Stimulated activated CD8-positive, alpha-beta memory T cell treated with anti-CD3 and anti-CD28 coated beads, Interleukin-12 subunit alpha, Interleukin-12 subunit beta, amount 100 ng/mL, for 24 hours (primary cell): ENCODE results near the gene RPL6.

Experiments used
- DNase-seq: peaks from one replicate; pipeline ENCODE4 v3.0.0-alpha.2; 2020; ENCODE audit errors: extremely low read depth

RPL6 gene

DNA sequence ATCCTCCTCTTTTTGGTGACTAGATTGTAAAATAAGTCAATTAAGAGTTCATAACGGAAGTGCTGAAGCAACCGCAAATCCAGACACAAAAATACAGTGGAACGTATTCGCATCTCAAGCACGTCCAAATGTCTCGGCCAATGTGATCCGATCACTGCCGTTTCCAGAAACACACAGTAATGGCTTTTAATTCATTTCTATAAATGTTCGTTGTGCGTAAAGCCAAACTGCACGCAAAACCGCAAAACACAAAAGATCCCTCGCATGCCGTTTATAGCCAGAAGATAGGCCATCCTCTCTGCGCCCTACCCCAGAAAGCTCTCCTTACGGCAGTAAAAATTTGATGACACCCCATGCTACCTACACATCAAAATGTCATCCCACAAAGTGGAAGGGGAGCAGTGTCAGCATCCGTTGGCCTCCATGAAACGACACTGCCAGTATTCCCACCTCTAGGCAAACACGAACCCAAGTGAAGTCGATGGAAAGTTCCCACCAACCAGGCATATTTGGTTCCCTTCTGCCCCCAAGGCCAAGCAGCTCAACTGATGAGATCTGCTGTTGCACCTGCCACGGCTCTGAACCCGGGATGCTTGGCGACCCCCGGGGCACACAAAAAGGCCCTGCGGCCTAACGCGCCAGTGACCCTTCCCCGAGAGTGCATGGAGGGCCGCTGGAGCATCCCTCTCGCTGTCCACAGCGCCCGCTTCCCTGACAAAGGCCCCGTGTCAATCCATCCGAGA, 28.6 kb downstream of the RPL6 start:
- no peak for DNase-seq

DNA sequence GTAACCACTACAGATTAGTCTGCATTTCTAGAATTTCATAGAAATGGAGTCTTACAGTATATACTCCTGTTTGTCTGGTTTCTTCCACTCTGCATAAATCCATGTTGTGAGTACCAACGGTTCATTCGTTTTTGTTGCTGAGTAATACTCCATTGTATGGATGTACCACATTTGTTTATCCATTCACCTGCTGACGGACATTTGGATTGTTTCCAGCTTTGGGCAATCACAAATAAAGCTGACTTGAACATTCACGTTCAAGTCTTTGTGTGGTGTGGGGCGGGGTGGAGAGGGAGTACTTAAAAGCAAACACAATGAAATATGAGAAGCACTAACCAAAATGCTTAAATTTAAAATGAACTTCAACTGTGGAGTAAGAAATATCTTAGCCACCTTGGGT, 34.3 kb downstream of the RPL6 start:
- no peak for DNase-seq

DNA sequence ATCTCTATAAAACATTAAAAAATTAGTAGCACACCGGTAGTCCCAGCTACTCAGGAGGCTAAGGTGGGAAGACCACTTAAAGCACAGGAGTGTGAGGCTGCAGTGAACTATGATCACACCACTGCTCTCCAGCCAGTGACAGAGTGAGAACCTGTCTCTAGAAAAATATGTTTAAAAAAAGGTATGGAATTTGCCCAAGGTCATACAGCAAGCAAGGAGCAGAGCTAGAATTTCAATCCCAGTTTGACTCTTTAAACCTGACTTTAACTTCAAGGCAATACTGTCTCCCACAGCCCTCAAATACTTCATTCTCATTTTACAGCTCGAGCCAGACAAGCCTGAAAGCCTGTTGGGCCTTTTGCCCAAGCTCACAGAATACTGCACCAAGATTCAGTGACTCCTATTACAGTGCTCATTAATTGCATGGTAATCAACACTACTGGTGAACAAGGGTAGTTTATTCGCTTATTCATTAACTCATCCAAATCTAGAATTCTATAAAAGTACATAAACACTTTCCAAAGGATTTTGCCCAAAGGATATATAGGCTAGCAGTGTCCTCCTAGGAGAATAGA, 35.2 kb downstream of the RPL6 start:
- no peak for DNase-seq

DNA sequence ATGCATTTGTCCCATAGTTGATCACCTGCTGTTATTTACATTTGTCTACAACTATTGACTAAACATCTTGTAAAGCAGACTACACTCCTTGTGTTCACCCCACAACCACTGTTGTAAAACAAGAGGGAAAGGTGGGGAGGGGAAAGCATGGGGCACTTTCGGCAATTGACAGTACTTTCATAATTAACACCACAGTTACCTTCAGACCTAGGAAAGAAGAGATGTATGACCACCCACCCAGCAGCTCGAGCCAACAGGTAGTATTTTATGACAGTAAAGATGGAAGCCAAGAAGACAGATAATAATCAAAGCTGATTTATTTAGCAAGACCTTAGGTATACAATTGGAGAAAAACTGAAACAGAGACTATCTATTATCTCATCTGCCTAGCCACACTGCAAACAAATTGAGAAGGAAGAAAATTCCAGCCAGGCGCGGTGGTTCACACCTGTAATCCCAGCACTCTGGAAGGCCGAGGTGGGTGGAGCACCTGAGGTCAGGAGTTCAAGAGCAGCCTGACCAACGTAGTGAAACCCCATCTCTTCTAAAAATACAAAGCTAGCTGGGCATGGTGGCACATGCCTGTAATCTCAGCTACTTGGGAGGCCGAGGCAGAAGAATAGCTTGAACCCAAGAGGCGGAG, 38.4 kb downstream of the RPL6 start:
- DNase-seq: no peak

DNA sequence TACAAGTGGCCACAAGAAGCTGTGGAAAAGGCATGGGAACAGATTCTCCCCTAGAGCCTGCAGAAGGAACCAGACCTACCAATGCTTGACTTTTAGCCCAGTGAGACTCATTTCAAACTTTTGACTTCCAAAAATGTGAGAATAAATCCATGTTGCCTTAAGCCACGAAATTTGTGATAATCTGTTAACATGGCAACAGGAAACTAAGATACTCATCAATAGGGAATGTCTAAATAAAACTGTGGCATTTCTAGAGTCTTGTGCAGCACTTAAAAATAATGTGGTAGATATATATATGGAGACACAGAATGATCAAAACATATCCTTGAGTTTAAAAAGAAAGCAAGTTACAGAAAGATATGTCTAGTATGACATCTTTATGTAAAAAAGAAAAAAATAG, 39.2 kb downstream of the RPL6 start:
- no peak for DNase-seq

DNA sequence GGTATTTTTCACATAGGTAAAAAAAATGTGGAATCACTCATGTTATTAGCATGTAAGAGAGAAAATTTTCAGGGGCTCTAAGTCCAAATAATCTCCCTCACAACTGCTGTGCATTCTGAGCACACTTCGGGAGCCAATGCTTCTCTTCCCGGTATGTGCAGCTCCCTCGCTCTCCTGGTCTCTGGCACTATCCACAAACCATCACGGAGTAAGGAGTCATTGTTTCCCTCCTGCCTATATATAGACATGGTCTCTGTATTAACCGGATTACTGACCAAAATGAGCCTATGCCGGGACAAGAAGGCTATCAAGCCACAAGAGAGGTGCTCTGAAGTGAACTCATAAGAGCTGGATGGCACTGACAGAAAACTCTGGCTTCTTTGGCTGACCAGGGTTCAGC, 40.5 kb downstream of the RPL6 start:
- DNase-seq: no peak

DNA sequence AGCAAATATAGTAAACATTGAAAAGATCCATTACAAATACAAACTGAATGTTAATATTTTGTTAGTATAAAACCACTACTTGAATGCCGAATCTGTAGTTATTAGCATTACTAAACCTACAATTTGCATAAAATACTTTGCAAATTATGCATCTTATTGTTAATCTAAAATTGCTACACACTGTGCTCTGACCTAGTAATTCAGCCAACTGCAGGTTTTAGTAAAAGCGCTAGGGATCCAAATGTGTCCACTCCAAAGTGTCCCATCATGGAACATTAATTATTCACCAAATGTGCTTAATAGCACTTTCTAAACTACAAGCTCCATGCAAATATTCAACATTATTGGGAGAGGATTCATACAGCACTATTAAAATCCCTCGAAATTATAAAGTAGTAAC, 41.4 kb downstream of the RPL6 start:
- no peak for DNase-seq

DNA sequence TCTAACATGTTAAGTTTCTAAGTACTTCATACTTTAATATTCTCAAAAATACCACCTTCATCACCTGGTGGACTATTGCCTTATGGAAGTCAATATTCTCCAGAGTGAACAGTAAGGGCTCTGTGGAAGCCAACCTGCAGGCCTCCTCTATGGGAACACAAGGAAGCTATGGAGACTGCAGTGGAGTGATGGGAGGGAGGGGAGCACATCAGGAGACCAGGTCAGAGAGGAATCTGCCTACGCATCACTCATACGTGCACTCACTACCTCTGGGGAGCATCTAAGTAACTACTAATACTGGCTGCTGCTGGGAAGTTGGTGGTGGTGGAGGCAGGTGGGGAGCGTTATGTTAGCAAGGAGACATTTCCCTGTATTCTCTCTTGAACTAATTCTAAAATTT, 47.1 kb downstream of the RPL6 start:
- no peak for DNase-seq

DNA sequence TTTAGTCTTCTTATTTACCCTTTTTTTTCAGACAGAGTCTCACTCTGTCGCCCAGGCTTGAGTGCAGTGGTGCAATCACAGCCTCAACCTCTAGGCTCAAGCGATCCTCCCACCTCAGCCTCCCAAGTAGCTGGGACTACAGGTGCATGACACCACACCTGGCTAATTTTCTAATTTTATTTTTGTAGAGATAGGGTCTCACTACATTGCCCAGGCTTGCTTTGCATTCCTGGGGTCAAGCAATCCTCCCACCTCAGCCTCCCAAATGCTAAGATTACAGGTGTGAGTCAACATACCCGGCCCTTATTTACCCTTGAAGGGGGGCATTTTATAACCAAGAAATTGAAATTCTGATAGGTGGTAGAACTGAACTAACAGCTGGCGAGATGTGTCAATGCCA, 48.1 kb downstream of the RPL6 start:
- no peak for DNase-seq

DNA sequence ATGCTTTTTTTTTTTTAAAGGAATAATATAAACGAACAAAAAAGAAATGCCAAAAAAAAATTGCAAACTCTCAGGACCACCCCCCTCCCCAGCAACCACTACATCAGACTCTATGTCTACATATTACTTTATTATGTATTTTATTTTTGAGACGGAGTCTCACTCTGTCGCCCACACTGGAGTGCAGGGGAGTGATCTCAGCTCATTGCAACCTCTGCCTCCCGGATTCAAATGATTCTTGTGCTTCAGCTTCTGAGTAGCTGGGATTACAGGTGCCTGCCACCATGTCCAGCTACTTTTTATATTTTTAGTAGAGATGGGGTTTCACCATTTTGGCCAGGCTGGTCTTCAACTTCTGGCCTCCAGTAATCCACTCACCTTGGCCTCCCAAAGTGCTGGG, 50.1 kb downstream of the RPL6 start:
- no peak for DNase-seq

DNA sequence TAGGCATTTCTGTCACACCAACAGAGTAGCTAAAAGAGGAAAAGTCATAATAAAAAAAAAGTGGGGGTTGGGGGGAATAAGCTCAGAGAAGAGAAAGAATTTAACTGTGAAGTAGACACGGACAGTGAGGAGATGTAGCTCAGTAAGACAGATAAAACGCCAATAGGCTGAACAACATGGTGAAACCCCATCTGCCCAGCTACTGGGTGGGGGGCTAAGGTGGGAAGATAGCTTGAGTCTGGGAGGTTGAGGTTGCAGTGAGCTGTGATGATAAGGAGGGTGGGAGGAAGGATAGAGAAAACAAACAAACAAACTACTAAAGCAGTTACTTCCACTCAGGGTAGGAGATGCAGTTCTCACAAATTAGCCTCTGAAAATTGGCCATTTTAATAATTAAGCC, 52.2 kb downstream of the RPL6 start:
- DNase-seq: no peak
